Activated naive CD8-positive, alpha-beta T cell treated with anti-CD3 and anti-CD28 coated beads, Interleukin-2, amount 50 U/mL, for 16 hours (primary cell): ENCODE measurements around the gene PAQR5.
"Not testable (repeated sequence)": the region's sequence is repeated elsewhere in the genome, so short reads cannot be mapped to it uniquely, and the experiment has no call there.

Source experiments
- DNase-seq: peaks from one replicate; pipeline ENCODE4 v3.0.0-alpha.2; 2020; ENCODE audit warnings: low read depth, low spot score

The PAQR5 gene

GRCh38 chr15:69357773-69358771 is 59.4 kb downstream of the PAQR5 start:
- DNase-seq, result no peak

- DNase-seq, result no peak
These were observed 60.1 kb downstream of the PAQR5 start for GRCh38 chr15:69358850-69359249.

GRCh38 chr15:69359722-69360121 is 61.0 kb downstream of the PAQR5 start:
- DNase-seq, result no peak

- DNase-seq, result no peak
These were observed 61.9 kb downstream of the PAQR5 start for GRCh38 chr15:69360642-69361041.

GRCh38 chr15:69367236-69367635 is 68.5 kb downstream of the PAQR5 start:
- DNase-seq, result no peak

GRCh38 chr15:69369631-69370030 is 70.9 kb downstream of the PAQR5 start:
- no peak for DNase-seq

- DNase-seq, result no peak
These were observed 74.7 kb downstream of the PAQR5 start for GRCh38 chr15:69373406-69373805.

GRCh38 chr15:69375151-69375790 is 76.6 kb downstream of the PAQR5 start:
- no peak for DNase-seq

GRCh38 chr15:69377216-69377970 is 78.7 kb downstream of the PAQR5 start:
- no peak for DNase-seq

GRCh38 chr15:69380100-69380725 is 81.5 kb downstream of the PAQR5 start:
- DNase-seq, result no peak

- DNase-seq, result no peak
These were observed 82.0 kb downstream of the PAQR5 start for GRCh38 chr15:69380726-69381105.

- not testable (repeated sequence) for DNase-seq
These were observed 83.5 kb downstream of the PAQR5 start for GRCh38 chr15:69382176-69382575.

- DNase-seq, result not testable (repeated sequence)
These were observed 85.4 kb downstream of the PAQR5 start for GRCh38 chr15:69384066-69384465.

- no peak for DNase-seq
These were observed 86.2 kb downstream of the PAQR5 start for GRCh38 chr15:69384626-69385598.

GRCh38 chr15:69385831-69386230 is 87.1 kb downstream of the PAQR5 start:
- no peak for DNase-seq

- DNase-seq, result no peak
These were observed 87.6 kb downstream of the PAQR5 start for GRCh38 chr15:69386284-69386683.

- no peak for DNase-seq
These were observed 89.6 kb downstream of the PAQR5 start for GRCh38 chr15:69388260-69388705.

GRCh38 chr15:69389426-69389825 is 90.7 kb downstream of the PAQR5 start:
- DNase-seq, result no peak

GRCh38 chr15:69390575-69390974 is 91.9 kb downstream of the PAQR5 start:
- no peak for DNase-seq

- DNase-seq, result no peak
These were observed 92.5 kb downstream of the PAQR5 start for GRCh38 chr15:69391046-69391757.
